ENCODE measurements around the gene DCC.

Gene DCC

GRCh38 chr18:52682260-52682659, 342.3 kb downstream of the DCC start:
- H3K36me3 Mint-ChIP-seq (ENCODE audit: low read depth): no peaks in the 10 kb centered on the region
- no peak overlapping the region for H3K27ac Mint-ChIP-seq
- no peak overlapping the region for H3K4me3 Mint-ChIP-seq
- no peak for DNase-seq
- TF ChIP-seq CTCF (IDR thresholded peaks at IDR 0.05): no peak
- H3K9me3 Mint-ChIP-seq: no peaks in the 10 kb centered on the region
- peaks cover 15% of the 10 kb centered on the region for H3K4me1 Mint-ChIP-seq
- H3K27me3 Mint-ChIP-seq (ENCODE audit: low read depth, poor library complexity): peaks cover 3% of the 10 kb centered on the region

- no peaks in the 10 kb centered on the region for H3K9me3 Mint-ChIP-seq
- no peaks in the 10 kb centered on the region for H3K4me1 Mint-ChIP-seq
Measured at GRCh38 chr18:52685316-52685715, 345.3 kb downstream of the DCC start.

GRCh38 chr18:52691841-52692240, 351.8 kb downstream of the DCC start:
- peak overlapping the region; percentile 41 for H3K27ac Mint-ChIP-seq
- no peak for DNase-seq
- H3K27me3 Mint-ChIP-seq (ENCODE audit: low read depth, poor library complexity): peaks cover 12% of the 10 kb centered on the region
- H3K9me3 Mint-ChIP-seq: no peaks in the 10 kb centered on the region
- no peak overlapping the region for H3K4me3 Mint-ChIP-seq
- no peaks in the 10 kb centered on the region for H3K36me3 Mint-ChIP-seq (ENCODE audit: low read depth)
- H3K4me1 Mint-ChIP-seq: no peaks in the 10 kb centered on the region
- TF ChIP-seq CTCF (IDR thresholded peaks at IDR 0.05): no peak

More at GRCh38 chr18:52685316-52685715, 345.3 kb downstream of the DCC start:
- TF ChIP-seq CTCF (IDR thresholded peaks at IDR 0.05): no peak
- DNase-seq: no peak
- Mint-ChIP-seq H3K36me3 (ENCODE audit: low read depth) (no peaks in the 10 kb centered on the region), H3K27me3 (ENCODE audit: low read depth, poor library complexity) (peaks cover 3% of the 10 kb centered on the region), H3K4me3 (no peak overlapping the region), H3K27ac (no peak overlapping the region)

- Mint-ChIP-seq H3K27ac (no peak overlapping the region), H3K4me3 (no peak overlapping the region), H3K9me3 (no peaks in the 10 kb centered on the region), H3K4me1 (no peaks in the 10 kb centered on the region), H3K27me3 (ENCODE audit: low read depth, poor library complexity) (peaks cover 12% of the 10 kb centered on the region), H3K36me3 (ENCODE audit: low read depth) (no peaks in the 10 kb centered on the region)
- peak; percentile 27 for DNase-seq
- TF ChIP-seq CTCF (IDR thresholded peaks at IDR 0.05): peak; percentile 56
Measured at GRCh38 chr18:52694804-52695203, 354.8 kb downstream of the DCC start.

GRCh38 chr18:52700116-52700515, 360.1 kb downstream of the DCC start:
- no peak for DNase-seq
- H3K36me3 Mint-ChIP-seq (ENCODE audit: low read depth): no peaks in the 10 kb centered on the region
- TF ChIP-seq CTCF (IDR thresholded peaks at IDR 0.05): no peak
- H3K27ac Mint-ChIP-seq: no peak overlapping the region
- H3K4me3 Mint-ChIP-seq: no peak overlapping the region
- H3K27me3 Mint-ChIP-seq (ENCODE audit: low read depth, poor library complexity): peaks cover 3% of the 10 kb centered on the region
- no peaks in the 10 kb centered on the region for H3K4me1 Mint-ChIP-seq
- peaks cover 6% of the 10 kb centered on the region for H3K9me3 Mint-ChIP-seq

GRCh38 chr18:52700816-52701215, 360.8 kb downstream of the DCC start:
- Mint-ChIP-seq H3K4me1 (no peaks in the 10 kb centered on the region), H3K9me3 (peaks cover 6% of the 10 kb centered on the region), H3K4me3 (no peak overlapping the region), H3K27me3 (ENCODE audit: low read depth, poor library complexity) (peaks cover 3% of the 10 kb centered on the region), H3K27ac (no peak overlapping the region), H3K36me3 (ENCODE audit: low read depth) (no peaks in the 10 kb centered on the region)
- no peak for DNase-seq
- TF ChIP-seq CTCF (IDR thresholded peaks at IDR 0.05): no peak

Measured in nephron progenitor cell (in vitro differentiated cells).